Urinary bladder (tissue), 4 donors: ENCODE measurements around the gene EFHC1. TPM values are rescaled to one million over a fixed set of nuclear protein-coding genes. Genes with fewer than 3 reads are reported as not detected.

Source experiments
- DNase-seq: peaks from one replicate; pipeline ENCODE4 v3.0.0-alpha.2; 2015; ENCODE audit errors: extremely low spot score
- H3K27ac ChIP-seq: one replicate; pipeline ENCODE4 v1.5.1; 2013; ENCODE audit warnings: low read depth, mild to moderate bottlenecking, moderate library complexity
- H3K36me3 ChIP-seq: one replicate; pipeline ENCODE4 v1.6.1; 2013; ENCODE audit warnings: mild to moderate bottlenecking, moderate library complexity; ENCODE audit not compliant: insufficient read depth
- H3K4me1 ChIP-seq: one replicate; pipeline ENCODE4 v1.6.1; 2013; ENCODE audit warnings: mild to moderate bottlenecking, moderate library complexity; ENCODE audit not compliant: insufficient read depth
- H3K4me3 ChIP-seq: one replicate; pipeline ENCODE4 v1.5.1; 2013; ENCODE audit warnings: low read depth, low read length
- WGBS: extraction: QIAGEN DNeasy Blood & Tissue Kit; methylation state at CpG from one replicate; pipeline ENCODE4 v1.1.7; 2013; 5-methylcytosine and 5-hydroxymethylcytosine counted together
- polyA plus RNA-seq: library from polyadenylated mRNA; stranded (reverse); fragments of 200-250 nt; gene quantifications from one replicate; pipeline ENCODE4 v1.2.3, GENCODE V29; 2013
- total RNA-seq: library from RNA; depleted of rRNA; stranded (reverse); fragments of >200 nt; gene quantifications from one replicate; pipeline ENCODE4 v1.2.3, GENCODE V29; 2014
- donor health status: healthy with polysubstance abuse.
- donor health status: healthy.

Gene EFHC1
- total and polyA plus RNA-seq, 2 donors, result 12.8 to 51.2 TPM

- DNase-seq, result no peak
- Histone ChIP-seq H3K36me3 (no peaks in the 10 kb centered on the region), H3K27ac (no peak overlapping the region), H3K4me3 (no peak overlapping the region), H3K4me1 (peaks cover 1% of the 10 kb centered on the region)
- 67% methylated on average over 3 of the region's 3 CpGs for WGBS
Observed at GRCh38 chr6:52495922-52496321, 75.8 kb downstream of the EFHC1 start.

GRCh38 chr6:52496631-52497030 is 76.5 kb downstream of the EFHC1 start:
- DNase-seq, result no peak
- H3K27ac ChIP-seq, result no peak overlapping the region
- 94% methylated on average over 2 of the region's 2 CpGs for WGBS
- no peak overlapping the region for H3K4me3 ChIP-seq
- no peaks in the 10 kb centered on the region for H3K36me3 ChIP-seq
- H3K4me1 ChIP-seq, result peaks cover 1% of the 10 kb centered on the region

- no peak overlapping the region for H3K27ac ChIP-seq
- H3K4me3 ChIP-seq, result no peak overlapping the region
- H3K36me3 ChIP-seq, result no peaks in the 10 kb centered on the region
- WGBS, result 61% methylated on average over 14 of the region's 14 CpGs
- DNase-seq, result no peak
- H3K4me1 ChIP-seq, result peaks cover 1% of the 10 kb centered on the region
Observed at GRCh38 chr6:52497652-52498408, 77.7 kb downstream of the EFHC1 start.

GRCh38 chr6:52498538-52499017 is 78.4 kb downstream of the EFHC1 start:
- WGBS, result 79% methylated on average over 11 of the region's 11 CpGs
- Histone ChIP-seq H3K27ac (no peak overlapping the region), H3K4me3 (no peak overlapping the region), H3K36me3 (no peaks in the 10 kb centered on the region), H3K4me1 (peaks cover 1% of the 10 kb centered on the region)
- DNase-seq, result no peak

GRCh38 chr6:52499026-52499425 is 78.9 kb downstream of the EFHC1 start:
- Histone ChIP-seq H3K36me3 (no peaks in the 10 kb centered on the region), H3K27ac (no peak overlapping the region), H3K4me3 (no peak overlapping the region), H3K4me1 (peaks cover 1% of the 10 kb centered on the region)
- DNase-seq, result no peak
- 50% methylated on average over 1 of the region's 1 CpG for WGBS

- DNase-seq, result no peak
- Histone ChIP-seq H3K36me3 (no peaks in the 10 kb centered on the region), H3K27ac (no peak overlapping the region), H3K4me3 (no peak overlapping the region), H3K4me1 (peaks cover 1% of the 10 kb centered on the region)
- WGBS, result 80% methylated on average over 11 of the region's 11 CpGs
Observed at GRCh38 chr6:52499681-52500236, 79.6 kb downstream of the EFHC1 start.

GRCh38 chr6:52500238-52501129 is 80.3 kb downstream of the EFHC1 start:
- H3K27ac ChIP-seq, result no peak overlapping the region
- peaks cover 1% of the 10 kb centered on the region for H3K4me1 ChIP-seq
- 73% methylated on average over 9 of the region's 9 CpGs for WGBS
- no peak overlapping the region for H3K4me3 ChIP-seq
- H3K36me3 ChIP-seq, result no peaks in the 10 kb centered on the region
- DNase-seq, result no peak

- WGBS, result 84% methylated on average over 20 of the region's 20 CpGs
- H3K4me3 ChIP-seq, result no peak overlapping the region
- no peaks in the 10 kb centered on the region for H3K36me3 ChIP-seq
- H3K4me1 ChIP-seq, result peaks cover 1% of the 10 kb centered on the region
- H3K27ac ChIP-seq, result no peak overlapping the region
- no peak for DNase-seq
Observed at GRCh38 chr6:52502306-52503029, 82.3 kb downstream of the EFHC1 start.

GRCh38 chr6:52503323-52503747 is 83.2 kb downstream of the EFHC1 start:
- H3K27ac ChIP-seq, result no peak overlapping the region
- no peak for DNase-seq
- 68% methylated on average over 5 of the region's 5 CpGs for WGBS
- H3K36me3 ChIP-seq, result no peaks in the 10 kb centered on the region
- no peak overlapping the region for H3K4me3 ChIP-seq
- H3K4me1 ChIP-seq, result peaks cover 1% of the 10 kb centered on the region

- Histone ChIP-seq H3K4me1 (peaks cover 1% of the 10 kb centered on the region), H3K36me3 (no peaks in the 10 kb centered on the region), H3K4me3 (no peak overlapping the region), H3K27ac (no peak overlapping the region)
- DNase-seq, result peak; percentile 26
- WGBS, result 53% methylated on average over 24 of the region's 24 CpGs
Observed at GRCh38 chr6:52503851-52504781, 84.0 kb downstream of the EFHC1 start.

- 88% methylated on average over 10 of the region's 10 CpGs for WGBS
- Histone ChIP-seq H3K4me1 (no peaks in the 10 kb centered on the region), H3K27ac (no peak overlapping the region), H3K4me3 (no peak overlapping the region), H3K36me3 (no peaks in the 10 kb centered on the region)
- no peak for DNase-seq
Observed at GRCh38 chr6:52504782-52505136, 84.6 kb downstream of the EFHC1 start.

GRCh38 chr6:52505726-52506409 is 85.7 kb downstream of the EFHC1 start:
- H3K36me3 ChIP-seq, result no peaks in the 10 kb centered on the region
- WGBS, result 69% methylated on average over 16 of the region's 16 CpGs
- no peak for DNase-seq
- H3K27ac ChIP-seq, result no peak overlapping the region
- H3K4me3 ChIP-seq, result no peak overlapping the region
- no peaks in the 10 kb centered on the region for H3K4me1 ChIP-seq
